Cardiac septum (tissue), 1 donor: ENCODE results near the gene WDR43. TPM values are rescaled to one million over a fixed set of nuclear protein-coding genes. Genes with fewer than 3 reads are reported as not detected.

Experiments
- DNase-seq: peaks from one replicate; pipeline ENCODE4 v3.0.0-alpha.2; 2020; ENCODE audit warnings: low spot score
- intact Hi-C: fragments of 100-400 bp; cut with DNase I; formaldehyde crosslinking; loops from one replicate; pipeline ENCODE4 v1.14.0; 2022
- total RNA-seq: library from RNA; stranded (reverse); fragmentation: NEBNext Ultra II Directional; extraction: Animal tissue kit (Norgen Biotek cat#: 25700); gene quantifications from one replicate; pipeline ENCODE4 v1.2.1, GENCODE V29; 2021
- donor health status: DM: no; HTN: no; CAD: no.

Gene WDR43
- total RNA-seq, 1 donor from 2014 or later: 25.9 TPM

DNA sequence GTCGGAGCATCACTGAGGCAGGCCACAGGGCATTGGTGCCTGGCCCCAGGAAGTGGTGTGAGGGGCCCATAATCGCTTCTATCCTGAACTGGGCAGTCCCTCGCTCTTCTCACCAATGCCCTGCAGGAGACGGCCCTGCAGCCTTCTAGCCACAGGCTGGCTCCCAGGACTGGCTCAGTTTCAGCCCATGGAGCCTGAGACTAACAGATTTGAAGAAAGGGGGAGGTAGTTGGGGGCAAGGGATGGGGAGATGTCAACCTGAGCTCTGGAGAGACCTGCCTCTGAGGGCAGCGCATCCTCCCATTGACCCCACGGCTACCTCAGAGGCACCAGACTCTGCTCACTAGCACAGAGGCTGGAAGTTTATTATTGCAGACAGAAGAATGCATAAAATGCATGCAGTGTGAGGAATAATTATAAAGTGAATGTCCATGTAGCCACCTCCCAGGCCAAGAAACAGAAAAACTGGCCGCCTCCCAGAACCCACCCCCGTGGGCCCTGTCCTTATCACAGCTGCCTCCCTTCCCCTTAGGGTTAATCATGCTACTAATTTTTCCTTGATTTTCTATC lies 88.0 kb downstream of the WDR43 start:
- intact Hi-C loops: no loop called here
- no peak for DNase-seq

DNA sequence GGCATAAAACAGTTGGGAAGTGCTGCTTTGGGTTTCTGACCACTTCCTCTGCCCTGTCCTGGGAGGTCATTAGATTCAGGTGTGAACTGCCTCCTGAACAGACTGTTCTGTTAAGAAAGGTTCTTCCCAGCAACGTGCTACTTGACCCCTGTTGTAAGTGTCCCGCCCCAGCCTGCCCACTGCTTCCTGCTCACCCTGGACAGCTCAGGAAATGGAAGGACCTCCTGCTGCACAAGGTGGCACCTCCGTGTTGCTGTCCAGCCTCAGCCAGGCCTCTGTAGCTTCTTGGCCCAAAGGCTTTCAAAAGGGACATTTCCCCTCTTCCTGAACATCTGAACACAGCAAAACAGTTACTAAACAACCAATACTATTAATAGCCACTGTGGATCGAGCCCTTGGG lies 92.0 kb downstream of the WDR43 start:
- intact Hi-C loops: no loop called here
- no peak for DNase-seq

DNA sequence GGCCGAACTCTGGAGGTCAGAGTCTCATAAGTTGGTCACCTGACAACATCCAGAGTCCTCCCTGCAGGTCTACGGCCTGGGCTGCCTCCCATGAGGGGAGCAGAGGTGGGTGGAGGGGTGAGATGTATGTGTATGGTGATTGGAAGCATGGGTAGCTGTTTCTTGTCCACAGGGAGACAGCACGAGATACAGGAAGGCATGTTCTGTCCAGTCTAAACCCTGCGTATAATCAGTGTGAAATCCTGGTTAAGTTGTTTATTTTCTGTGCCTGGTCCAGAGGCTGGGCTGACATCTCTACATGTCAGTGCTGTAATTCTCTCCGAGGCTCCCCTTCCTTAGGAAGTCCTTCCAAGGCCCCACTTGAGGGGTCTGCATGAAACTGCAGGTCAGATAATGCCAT lies 95.5 kb downstream of the WDR43 start:
- no peak for DNase-seq
- intact Hi-C loops: no loop called here

DNA sequence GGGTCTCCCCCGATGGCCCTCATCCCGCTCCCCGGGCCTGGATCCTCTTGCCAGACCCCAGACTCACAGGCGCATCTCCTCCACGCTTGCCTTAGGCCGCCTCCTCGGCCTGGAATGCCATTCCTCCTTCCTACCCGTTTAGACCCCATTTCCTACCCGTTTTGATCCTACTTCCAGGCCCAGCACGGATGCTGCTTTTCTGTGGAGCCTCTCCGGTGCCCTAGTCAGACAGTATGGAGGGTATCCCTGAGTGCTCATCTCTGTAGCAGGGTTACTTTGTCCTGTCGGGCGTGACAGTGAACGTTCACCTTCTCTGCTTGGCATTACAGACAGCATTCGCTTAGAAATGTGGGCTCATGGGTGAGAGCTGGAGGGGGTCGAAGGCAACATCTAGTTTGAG lies 96.0 kb downstream of the WDR43 start:
- DNase-seq: no peak
- intact Hi-C loops: no loop called here

DNA sequence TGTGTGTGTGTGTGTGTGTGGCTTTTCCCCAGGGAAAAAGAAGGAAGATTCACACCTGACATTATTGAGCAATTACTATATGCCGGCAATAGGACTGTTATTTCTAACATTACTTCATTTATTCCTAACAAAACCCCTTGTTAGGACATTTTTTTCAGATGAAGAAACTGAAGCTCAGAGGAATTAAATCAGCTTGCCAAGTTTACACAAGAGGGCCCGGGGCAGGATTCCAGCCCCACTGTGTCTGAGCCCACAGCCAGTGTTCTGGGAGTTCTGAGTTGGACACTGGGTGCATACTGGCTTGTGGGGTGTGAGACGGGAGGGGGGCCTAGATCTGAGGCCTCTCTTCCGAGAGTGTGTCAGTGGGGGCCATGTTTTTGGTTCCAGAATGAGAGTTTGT lies 96.6 kb downstream of the WDR43 start:
- DNase-seq: no peak
- intact Hi-C loops: no loop called here

DNA sequence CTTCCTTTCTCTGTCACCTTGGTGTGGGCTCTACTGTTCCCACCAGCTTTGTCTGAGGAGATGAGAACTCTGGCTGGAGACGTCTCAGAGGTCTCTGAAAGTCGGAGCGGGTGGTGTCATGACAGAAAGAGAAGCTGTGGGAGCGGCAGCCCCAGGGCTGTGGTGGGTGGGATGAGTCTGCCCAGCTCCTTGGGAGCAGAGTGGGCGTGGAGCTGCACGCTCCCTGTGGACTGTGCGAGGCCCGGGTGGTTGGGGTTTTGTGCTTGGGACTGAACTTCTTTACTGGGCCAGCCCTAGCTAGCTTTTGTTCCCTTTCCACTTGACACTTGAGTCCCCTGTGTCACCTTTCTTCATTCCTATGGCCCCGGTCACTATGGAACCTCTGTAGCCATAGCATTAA lies 97.0 kb downstream of the WDR43 start:
- intact Hi-C loops: no loop called here
- no peak for DNase-seq

DNA sequence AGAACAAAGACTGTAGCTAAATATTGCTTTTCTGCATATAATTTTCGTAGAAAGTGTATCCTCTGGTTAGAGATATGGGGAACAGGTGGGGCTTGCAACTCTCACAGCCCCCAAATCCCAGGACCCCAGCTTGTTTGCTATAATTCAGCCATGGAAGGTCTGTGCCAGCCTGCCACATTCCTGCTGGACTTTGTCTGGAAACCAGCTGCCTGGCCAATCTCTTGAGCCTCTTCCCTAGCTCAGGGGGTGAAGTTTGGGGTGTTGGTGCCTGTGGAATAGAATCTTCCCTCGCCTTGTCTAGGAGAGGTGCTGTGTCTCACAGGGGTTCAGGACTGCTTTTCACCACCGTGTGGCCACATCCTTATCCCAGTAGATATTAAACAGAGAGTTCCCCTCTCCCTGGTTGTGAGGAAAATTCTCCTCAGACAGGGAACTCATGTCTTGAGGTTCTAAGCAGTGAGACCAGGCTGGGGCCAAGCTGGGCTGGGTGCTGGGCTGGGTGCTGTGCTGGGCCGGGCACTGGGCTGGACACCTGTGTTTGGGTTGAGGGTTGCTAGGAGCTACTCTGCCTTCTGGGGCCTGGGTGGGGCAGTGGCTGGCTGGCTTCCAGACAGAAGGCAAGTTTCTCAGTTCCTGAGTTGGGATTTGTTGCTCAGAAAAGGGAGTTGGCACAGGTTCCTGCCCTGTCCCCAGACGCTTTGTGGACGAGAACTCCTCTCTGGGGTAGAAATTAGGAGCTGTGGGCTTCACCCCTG lies 98.9 kb downstream of the WDR43 start:
- intact Hi-C loops: no loop called here
- no peak for DNase-seq

DNA sequence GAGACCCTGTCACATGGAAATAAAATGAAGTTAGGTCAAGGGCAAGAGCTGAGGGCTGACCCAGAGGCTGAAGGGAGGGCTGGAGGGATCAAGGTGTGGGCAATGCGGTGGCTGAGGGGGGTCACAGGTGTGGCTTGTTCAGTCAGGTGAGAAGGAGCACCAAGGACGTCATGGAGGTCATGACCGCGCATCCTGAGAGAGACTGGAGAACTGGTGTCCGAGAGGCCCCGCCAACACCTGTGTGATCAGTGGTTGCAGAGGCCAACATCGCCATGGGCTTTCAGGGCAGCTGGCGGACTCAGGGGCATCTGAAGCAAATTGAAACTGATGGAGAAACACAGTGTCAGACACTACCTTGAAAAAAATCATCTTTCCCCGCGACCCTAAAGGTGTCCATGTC lies 99.6 kb downstream of the WDR43 start:
- intact Hi-C loops: no loop called here
- DNase-seq: no peak

DNA sequence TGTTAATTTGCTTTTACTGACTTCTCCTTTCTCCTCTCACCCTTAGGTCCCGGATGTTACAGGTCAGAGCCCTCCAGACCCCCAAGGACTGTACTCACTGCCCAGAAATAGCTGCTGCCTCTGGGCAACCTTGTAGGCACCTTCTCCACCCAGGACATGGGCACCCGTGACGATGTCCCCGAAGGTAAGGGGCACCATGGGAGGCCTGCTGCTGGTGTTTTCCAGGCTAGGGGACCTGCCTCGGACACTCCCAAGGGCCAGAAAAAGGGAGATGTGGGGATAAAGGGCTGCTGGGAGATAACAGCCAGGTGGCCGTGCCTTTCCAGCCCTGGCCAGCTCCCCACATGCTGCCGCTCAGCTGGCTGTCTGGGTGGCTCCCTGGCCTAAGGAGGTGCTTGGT lies 100.2 kb downstream of the WDR43 start:
- no peak for DNase-seq
- intact Hi-C loops: no loop called here

DNA sequence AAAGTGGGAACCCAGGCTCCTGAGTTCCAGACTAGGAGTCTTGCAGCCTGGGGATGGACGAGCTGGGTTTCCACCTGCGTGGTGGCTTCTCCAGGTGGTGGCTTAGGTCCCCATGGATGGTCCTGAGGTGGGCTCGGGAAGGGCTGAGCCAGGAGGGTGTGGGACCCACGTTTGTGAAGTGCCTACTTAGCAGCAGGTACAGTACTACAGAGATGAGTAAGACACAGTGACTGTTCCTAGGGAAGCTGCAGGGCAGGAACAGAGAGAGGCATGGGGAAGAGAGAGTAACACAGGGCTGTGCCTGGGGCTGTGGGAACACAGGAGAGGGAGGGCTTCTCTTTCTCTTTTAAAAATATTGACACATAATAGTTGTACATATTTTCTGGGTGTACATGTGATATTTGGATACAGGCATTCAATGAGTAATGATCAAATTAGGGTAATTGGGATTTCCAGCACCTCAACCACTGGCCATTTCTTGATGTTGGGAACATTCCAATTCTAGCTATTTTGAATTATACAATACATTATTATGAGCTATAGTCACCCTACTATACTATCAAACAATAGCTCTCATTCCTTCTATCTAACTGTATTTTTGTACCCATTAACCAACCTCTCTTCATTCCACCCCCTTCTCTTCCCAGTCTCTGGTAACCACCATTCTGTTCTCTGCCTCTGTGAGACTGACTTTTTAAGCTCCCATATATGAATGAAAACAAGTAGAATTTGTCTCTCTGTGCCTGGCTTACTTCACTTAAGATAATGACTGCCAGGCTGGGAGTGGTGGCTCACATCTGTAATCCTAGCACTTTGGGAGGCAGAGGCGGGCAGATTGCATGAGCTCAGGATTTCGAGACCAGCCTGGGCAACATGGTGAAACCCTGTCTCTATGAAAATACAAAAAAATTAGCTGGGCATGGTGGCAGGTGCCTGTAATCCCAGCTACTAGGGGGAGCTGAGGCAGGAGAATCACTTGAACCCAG lies 101.6 kb downstream of the WDR43 start:
- DNase-seq: no peak
- intact Hi-C loops: no loop called here

DNA sequence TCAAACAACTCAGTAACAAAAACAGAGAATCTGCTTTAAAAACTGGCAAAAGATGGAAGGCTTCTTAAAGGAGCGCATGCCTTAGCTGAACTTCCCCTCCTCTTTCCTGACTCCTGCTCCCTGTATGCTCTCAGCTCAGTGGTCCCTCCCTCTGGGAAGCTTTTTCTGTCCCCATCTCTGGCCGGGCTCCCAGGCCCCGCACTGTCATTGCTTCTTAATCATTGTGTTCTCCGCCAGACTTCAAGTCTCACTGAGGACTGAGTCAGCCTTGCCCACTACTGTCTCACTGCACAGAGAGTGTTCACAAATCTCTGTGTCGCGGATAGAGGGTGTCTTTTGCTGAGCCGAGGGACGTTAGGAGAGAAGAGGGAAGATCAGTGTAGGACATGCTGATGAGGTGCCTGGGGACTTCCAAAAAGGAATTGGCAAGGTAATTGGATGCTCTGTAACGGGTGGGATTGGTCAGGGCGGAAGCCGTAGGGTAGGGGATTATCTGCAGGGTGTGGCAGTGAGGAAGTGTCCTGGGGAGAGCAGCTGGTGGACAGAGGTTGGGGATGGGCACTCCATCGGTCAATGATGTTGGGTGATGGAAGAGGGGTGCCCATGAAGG lies 102.9 kb downstream of the WDR43 start:
- intact Hi-C loops: no loop called here
- no peak for DNase-seq

Other genes starting within 250 kb of the WDR43 start
- gene PPP1CB, start 142.8 kb upstream of the WDR43 start, total RNA-seq: 491 TPM
- 0.92 TPM for gene SPDYA, start 83.8 kb upstream of the WDR43 start, total RNA-seq
- gene TRMT61B, start 24.4 kb upstream of the WDR43 start, total RNA-seq: 18.2 TPM
- gene TOGARAM2, start 86.6 kb downstream of the WDR43 start, total RNA-seq: 0.48 TPM
- gene PCARE, start 179.9 kb downstream of the WDR43 start, total RNA-seq: 0.11 TPM
- 33.0 TPM for gene CLIP4, start 220.7 kb downstream of the WDR43 start, total RNA-seq